D721Med (cell line): ENCODE measurements around the gene PEX7.
"Not testable (repeated sequence)": the region's sequence is repeated elsewhere in the genome, so short reads cannot be mapped to it uniquely, and the experiment has no call there.

Experiments
- DNase-seq: peaks from one replicate; pipeline ENCODE4 v3.0.0; 2011; ENCODE audit warnings: low spot score; ENCODE audit not compliant: insufficient read length
- FAIRE-seq: peaks from 2 replicates; lab custom pipeline; 2011; peaks lifted over from hg19 to GRCh38; lab: Jason Lieb, UNC
- TF ChIP-seq, protein P1 (sequence below): IDR thresholded peaks from 2 replicates; pipeline ENCODE4 v1.5.1; 2012; ENCODE audit warnings: mild to moderate bottlenecking, control low read depth; ENCODE audit not compliant: insufficient read depth; ENCODE audit errors: missing control alignments

The PEX7 gene

DNA sequence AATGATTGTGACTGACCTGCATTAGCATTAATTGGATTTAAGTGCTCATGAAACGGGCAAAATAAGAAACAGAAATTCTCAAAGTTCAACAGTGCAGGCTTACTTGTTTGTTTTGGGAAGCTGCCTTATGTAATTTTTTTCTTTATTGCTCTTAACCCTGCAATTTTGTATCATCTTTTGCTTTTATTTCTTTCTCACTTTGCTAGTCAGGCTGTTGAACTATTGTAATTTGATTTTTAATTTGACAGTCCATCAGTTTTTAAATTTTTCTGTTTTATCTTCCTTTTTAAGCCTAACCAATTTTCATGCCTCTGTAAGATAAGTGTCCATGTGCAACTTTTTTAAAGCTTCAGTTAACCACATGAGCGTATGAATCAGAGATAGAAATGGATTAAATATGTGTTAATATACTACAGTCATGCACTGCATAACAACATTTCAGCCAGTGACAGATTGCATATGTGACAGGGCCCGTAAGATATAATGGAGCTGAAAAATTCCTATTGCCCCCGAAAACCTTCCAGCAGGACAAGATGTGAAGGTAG is 44.6 kb downstream of the PEX7 start:
- TF ChIP-seq, protein P1, sequence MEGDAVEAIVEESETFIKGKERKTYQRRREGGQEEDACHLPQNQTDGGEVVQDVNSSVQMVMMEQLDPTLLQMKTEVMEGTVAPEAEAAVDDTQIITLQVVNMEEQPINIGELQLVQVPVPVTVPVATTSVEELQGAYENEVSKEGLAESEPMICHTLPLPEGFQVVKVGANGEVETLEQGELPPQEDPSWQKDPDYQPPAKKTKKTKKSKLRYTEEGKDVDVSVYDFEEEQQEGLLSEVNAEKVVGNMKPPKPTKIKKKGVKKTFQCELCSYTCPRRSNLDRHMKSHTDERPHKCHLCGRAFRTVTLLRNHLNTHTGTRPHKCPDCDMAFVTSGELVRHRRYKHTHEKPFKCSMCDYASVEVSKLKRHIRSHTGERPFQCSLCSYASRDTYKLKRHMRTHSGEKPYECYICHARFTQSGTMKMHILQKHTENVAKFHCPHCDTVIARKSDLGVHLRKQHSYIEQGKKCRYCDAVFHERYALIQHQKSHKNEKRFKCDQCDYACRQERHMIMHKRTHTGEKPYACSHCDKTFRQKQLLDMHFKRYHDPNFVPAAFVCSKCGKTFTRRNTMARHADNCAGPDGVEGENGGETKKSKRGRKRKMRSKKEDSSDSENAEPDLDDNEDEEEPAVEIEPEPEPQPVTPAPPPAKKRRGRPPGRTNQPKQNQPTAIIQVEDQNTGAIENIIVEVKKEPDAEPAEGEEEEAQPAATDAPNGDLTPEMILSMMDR = no peak
- FAIRE-seq (no peak), DNase-seq (no peak)

DNA sequence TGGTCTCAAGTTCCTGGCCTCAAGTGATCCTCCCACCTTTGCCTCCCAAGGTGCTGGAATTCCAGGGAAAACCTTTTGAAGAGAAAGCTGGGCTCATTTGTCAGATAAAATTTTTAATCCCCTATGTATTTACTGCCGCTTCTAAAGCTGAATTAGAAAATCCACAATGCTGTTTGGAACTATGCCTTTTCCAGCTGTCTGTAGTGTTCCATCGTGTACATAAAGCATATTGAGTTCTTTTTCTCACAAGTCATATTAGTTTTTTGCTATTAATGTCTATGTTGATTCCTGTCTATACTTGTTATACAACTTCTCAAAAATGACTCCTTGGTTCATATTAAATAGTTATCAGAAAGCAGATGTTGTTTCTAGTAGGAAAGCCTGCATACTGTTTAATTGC is 47.1 kb downstream of the PEX7 start:
- DNase-seq (no peak), FAIRE-seq (no peak)
- TF ChIP-seq, protein P1 = no peak

DNA sequence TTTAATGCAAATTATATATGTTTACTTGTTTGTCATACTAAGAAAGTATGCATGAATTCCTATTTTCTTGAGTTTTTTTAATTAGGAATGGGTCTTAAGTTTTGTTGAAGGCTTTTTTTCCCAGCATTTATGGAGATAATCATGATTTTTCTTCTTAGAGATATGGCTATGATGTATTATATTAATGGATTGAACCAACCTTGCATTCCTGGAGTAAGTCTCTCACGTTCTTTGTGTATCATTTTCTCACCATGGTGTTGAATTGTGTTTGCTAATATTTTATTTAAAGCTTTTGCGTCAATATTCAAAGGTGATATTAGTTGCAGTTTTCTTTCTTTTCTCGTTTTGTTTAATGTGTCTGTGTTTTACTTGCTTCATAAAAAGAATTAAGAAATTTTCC is 51.4 kb downstream of the PEX7 start:
- DNase-seq = no peak
- no peak for FAIRE-seq
- TF ChIP-seq, protein P1 = no peak

DNA sequence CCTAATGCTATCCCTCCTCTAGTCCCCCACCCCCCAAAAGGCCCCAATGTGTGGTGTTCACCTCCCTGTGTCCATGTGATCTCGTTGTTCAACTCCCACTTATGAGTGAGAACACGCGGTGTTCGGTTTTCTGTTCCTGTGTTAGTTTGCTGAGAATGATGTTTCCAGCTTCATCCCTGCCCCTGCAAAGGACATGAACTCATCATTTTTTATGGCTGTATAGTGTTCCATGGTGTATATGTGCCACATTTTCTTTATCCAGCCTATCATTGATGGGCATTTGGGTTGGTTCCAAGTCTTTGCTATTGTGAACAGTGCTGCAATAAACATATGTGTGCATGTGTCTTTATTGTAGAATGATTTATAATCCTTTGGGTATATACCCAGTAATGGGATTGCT is 54.1 kb downstream of the PEX7 start:
- not testable (repeated sequence) for DNase-seq, FAIRE-seq

DNA sequence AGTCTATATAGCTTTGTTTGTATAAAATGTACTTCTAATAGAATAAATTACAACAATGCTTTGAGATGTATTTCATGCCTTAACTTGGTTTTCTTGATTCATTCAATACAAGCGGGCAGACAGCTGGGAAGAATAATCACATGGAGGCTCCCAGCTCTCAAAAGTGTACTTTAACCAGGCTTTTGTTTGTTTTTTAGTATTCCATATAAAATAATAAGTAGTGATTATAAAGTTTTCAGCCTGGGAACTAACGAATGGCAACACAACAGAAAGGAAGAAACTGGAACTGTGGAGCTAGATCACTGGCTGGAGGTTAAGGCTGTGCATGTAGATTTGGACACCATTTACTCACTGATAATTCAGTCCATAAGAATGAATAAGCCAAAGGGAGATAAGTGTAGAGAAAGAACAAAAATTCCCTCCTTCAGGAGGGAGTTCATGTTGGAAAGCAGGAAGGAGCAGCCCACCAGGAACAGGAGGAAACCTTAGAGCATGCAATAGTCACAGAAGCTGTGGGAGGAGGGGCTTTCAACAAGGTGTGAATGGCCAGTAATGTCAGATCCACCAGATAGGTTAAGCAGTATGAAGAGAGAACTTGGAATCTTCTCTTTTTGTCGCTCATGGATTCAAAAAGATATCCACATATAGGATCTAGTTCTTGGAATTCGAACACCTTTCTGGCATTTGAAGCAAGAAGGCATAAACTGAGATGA is 58.5 kb downstream of the PEX7 start:
- DNase-seq (no peak), FAIRE-seq (no peak)
- TF ChIP-seq, protein P1 = no peak

DNA sequence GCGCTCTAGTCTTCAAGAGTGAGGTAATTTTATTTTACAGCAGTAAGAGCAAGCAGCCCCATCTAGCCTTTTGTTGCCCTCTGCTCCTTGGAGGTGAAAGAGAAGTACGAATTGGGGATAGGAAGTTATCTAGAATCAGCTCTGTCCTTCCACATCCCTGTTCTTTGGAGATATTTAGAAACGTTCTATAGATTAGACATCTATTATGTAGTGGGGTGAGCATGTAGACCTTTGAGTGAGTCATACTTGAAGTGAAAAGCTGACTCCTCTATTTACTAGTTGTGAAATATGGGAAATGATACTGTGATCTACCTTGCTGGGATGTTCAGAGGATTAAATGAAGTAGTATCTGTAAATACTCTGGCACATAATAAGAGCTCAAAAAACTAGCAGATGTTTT is 63.7 kb downstream of the PEX7 start:
- TF ChIP-seq, protein P1 = no peak
- FAIRE-seq = no peak
- DNase-seq = no peak

DNA sequence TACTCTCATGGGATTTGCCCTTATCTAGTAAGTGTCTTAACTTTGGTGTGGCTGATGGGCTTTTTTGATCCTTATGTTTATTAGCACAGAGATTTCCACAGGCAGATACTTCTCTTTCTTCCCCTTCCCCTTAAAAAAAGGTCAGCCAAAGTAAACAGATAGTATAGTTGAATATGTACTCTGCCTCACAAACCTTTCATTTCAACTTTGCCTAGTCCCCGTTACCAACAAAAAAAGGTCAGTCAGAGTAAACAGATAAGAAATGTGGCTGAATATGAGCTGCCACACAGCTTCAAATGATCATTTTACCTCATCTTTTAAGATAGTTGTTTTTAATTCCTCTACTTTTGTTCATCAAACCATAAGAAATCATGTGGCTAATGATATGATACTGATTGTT is 65.6 kb downstream of the PEX7 start:
- DNase-seq = no peak
- TF ChIP-seq, protein P1 = no peak
- no peak for FAIRE-seq
